ENCODE measurements around the gene ITIH1.

The ITIH1 gene

DNA sequence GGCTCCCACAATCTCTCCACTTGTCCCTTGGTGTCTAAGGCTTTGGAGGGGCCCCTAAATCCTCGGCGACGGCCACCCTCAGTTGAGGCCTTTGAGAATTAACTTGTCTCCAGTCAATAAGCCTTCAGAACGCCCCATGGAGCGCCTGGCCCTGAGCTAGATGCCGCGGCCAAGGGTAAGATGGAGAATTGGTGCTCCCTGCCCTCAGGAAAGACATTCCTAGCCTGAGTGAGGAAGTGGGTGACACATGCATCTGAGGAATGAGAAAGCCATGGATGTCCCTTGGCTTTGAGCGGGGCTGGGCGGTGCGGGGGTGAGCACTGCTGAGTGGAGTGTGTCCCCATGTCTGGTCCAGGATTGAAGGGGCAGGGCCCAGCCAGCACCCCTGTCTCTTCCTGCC lies 39.8 kb downstream of the ITIH1 start:
- no peak for DNase-seq

DNA sequence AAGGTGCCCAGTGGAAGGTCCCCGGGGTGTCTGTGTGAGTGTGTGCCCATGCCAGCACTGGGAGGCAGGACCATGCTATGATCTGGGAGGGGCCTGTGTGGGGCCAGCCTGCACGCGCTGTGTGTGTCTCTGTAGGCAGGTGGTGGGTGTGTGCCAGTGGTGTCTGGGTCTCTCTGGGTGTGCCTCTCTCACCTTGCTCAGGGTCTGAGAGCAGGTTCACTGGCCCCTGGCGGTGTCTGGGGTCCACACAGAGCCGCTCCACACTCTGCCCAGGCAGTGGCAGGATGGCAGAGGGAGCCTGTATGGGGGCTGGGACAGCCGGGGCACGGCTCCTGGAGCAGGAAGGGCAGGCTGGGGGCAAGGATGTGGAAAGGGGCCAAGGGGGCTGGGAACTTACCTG lies 40.5 kb downstream of the ITIH1 start:
- DNase-seq = no peak

DNA sequence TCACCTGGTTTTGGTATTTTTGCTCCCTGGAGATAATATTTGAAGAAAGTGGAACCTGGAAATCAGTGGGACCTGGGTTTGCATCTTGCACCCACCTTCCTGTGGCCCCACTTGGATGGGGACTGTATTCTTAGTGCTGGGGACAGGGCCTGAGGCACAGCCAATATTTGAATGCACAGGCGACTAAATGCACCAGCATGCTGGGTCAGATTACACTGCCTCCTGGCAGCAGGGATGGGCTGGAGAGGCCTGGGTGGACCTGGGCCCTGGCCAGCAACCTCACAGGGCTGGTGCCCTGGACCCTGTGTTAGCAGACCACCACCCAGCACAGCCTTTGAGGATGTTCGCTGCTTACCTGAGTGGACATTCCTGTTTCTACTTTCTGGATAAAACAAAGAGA lies 42.5 kb downstream of the ITIH1 start:
- DNase-seq = no peak

DNA sequence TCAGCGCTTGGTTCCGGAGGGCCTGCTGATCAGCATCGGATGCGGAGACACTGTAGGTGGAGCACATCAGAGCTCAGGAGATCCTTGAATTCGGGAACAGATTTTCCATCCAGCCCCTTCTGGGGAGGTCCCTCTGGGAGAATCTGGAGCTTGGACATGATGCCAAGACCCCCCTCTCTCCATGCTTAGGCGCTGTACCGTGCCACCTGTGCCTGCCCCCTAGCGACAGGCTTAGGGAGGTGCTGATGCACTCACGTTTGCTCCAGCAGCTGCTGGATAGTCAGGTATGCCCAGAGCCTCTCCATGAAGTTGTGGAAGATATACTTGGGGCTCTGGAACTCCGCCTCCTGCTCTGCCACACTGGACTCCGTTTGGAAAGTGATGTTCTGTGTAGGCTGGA lies 43.3 kb downstream of the ITIH1 start:
- DNase-seq = no peak

DNA sequence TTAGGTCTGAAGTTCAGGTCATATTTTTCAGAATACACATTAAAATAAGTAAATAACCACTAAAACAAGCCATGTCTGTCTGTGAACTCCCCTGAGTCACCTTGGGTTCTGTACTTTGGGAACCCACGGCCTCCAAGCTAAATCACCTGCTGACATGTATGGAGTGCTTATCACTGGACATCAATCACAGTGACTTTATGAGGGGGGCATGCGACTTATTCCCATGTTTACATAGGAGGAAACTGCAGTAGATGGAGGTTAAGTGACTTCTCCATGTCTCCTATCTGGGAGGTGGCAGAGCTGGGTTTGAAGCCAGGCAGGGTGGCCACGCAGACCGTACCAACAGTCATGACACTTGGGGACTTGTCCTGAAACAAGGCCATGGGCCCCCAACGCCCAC lies 45.0 kb downstream of the ITIH1 start:
- no peak for DNase-seq

DNA sequence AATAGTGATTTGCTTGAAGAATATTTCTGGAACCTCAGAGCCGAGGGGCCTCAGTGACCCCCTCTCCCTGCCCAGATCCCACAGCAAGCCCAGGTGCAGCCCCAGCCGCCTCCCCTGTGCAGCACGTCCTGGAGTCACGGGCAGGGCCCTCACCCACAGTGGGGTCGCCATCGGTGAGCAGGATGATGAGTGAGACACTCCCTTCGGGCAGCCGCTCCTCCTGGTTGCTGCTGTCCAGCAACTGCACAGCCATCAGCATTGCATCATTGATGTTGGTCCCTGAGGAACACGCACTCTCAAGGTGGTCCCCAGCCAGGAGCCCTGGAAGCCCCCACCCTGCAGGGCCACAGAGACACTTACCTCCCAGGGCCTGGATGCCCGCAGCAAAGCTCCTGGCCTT lies 46.6 kb downstream of the ITIH1 start:
- DNase-seq = no peak

DNA sequence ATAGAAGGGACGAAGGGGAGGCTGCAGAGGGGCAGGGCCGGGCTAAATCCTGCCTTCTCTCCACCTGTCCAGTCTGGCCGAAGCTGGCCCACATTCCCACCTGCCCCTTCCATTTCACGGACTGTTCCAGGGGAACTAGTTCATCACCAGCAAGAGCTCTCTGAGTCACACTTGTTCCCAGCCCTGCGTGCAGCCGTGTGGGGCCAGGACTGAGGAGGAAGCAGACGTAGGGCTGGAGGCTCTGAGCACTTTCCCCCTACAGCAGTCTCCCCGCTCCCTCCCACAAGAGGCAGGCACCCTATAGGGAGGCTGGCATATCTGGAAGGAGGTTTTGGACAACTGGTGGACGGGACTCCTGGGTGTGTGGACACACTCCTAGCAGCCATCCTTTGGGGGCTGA lies 50.0 kb downstream of the ITIH1 start:
- DNase-seq = no peak

- no peak for DNase-seq
These were observed 50.5 kb downstream of the ITIH1 start for GRCh38 chr3:52827866-52828376.

- DNase-seq = no peak
These were observed 52.1 kb downstream of the ITIH1 start for GRCh38 chr3:52829482-52829881.

- no peak for DNase-seq
These were observed 52.6 kb downstream of the ITIH1 start for GRCh38 chr3:52829906-52830463.

- DNase-seq = no peak
These were observed 53.3 kb downstream of the ITIH1 start, which contains the start of gene ITIH4 for GRCh38 chr3:52830535-52831258. ITIH4 (minus strand) TSS chr3:52830672; CDS start chr3:52830642, 30 bp downstream.

GRCh38 chr3:52831500-52832301 lies 54.3 kb downstream of the ITIH1 start:
- DNase-seq = no peak

DNA sequence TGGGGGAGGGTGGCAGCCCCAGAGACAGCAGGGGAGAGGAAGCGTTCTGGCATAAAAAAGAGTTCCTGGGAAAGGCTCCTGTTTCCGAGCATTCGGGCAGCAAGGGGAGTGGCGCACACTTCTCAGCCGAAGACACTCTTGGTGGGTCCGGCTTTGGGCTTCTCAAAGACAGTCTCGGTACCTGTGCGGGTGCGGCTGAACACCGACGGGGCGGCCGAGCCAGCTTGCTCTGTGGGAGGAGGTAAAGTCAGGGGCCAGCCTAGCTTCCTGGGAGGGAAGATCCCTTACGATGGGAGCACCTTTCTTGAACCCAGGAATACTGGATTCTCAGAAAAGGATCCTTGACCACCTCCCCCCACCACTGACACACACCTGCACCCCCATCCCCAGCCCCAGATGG lies 55.8 kb downstream of the ITIH1 start:
- DNase-seq = no peak

DNA sequence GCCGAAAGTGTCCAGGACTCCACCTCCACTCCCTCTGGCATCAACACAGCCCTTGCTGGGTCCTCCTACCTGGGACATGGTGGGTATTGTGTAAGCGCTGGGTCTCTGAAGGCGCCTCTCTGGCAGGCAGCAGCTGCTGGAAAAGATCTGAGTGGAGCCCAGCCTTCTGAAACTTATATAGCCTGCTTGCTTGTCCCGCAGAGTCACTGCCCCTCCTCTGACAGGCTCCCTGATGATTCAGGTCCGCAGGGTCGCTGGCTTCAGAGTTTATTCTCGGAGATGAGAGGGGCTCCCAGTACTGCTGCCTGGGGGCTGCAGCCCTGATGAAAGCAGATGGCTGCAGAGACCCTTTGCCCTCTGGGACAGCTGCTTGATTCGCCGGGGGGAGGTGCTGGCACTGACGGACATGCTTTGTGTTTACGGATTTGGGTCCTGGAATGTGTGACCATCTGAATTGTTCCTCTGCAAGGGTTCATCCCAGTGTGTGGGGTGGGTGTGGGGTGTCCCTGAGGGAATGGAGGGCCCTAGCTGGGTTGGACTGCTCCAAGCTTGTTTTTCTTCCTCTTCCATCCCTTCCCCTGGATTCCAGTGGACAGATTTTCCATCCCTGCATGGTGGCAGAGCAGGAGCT lies 57.6 kb downstream of the ITIH1 start, which contains the start of gene MUSTN1:
MUSTN1 (minus strand) TSS at position 149 of the 631 bp plus-strand sequence; CDS start at position 78, 71 bp downstream.
- no peak for DNase-seq

DNA sequence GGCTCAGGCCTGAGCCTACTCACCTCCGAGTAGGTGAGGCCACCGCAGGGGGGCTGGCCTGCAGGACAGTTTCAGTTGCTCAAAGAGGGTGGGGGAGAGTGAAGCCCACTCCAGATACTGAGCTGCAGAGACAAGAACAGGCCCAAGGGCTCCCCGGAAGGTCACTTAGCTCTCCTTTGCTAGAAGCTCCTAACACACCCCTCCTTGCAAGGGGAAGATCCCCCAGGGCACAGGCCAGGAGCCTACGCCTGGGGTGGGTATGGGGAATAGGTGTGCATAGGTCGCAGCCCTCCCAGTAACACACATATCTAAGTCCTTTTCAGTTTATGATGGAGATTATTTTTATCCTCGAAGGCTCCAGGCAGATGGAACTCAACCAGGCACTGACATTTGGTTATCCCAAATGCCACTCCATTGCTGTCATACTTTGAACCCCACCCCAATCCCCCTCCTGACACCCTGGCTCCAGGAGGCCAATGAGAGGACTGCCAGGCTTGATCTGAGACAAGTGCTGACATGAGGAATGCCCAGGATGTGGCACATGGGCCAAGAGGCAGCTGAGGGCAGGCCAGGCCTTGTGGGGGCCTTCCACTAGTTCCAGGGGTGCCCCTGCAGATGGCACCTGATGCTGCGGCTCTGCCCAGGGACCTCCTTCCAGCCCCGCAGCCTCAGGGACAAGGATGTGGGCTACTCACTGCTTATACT lies 58.5 kb downstream of the ITIH1 start:
- DNase-seq = no peak

DNA sequence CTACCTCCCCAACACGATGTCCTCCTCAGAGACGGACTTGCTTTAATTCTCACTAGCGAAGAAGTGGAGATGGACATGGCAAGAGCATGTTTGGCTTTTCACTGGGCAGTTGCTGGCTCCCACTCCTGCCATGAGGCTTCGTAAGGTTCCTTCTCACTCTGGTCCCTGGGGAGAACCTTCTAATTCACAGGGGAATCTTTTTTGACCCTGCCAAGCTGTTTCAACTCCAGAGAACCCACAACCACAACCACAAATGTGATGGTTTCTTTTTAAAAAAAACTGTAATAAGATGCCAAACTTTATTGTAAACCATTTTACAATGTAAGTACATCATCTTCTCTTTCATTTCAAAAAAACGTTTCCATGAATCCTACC lies 59.1 kb downstream of the ITIH1 start:
- DNase-seq = no peak

- no peak for DNase-seq
These were observed 59.6 kb downstream of the ITIH1 start for GRCh38 chr3:52836986-52837385.

GRCh38 chr3:52838561-52839267 lies 61.3 kb downstream of the ITIH1 start:
- DNase-seq = no peak

DNA sequence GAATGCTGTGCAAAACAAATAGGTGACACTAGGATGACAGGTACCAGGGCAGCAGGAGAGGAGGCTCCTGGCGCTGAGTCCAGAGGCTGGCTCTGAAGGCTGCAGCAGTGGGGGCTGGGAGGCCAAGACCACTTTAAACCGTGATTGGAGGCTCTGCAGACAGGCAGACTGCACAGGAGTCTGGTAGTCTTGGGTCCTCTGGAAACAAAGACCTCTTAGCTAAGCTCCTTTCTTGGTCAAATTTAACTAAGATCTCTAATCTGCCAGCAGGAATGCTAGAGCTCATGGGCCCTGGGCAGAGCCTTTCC lies 61.8 kb downstream of the ITIH1 start:
- DNase-seq = no peak

GRCh38 chr3:52839892-52840545 lies 62.6 kb downstream of the ITIH1 start:
- no peak for DNase-seq

- DNase-seq = no peak
These were observed 64.0 kb downstream of the ITIH1 start for GRCh38 chr3:52841211-52841980.

All from activated gamma-delta T cell (primary cell).